Embryonic facial prominence (tissue), 1 donor: Measurements from ENCODE around the gene WDR7.

ENCODE experiments used
- DNase-seq: peaks from one replicate; pipeline ENCODE4 v3.0.0-alpha.2; 2016; ENCODE audit errors: extremely low spot score

WDR7 gene

GRCh38 chr18:56987236-56987635, 336.1 kb downstream of the WDR7 start:
- no peak for DNase-seq

DNA sequence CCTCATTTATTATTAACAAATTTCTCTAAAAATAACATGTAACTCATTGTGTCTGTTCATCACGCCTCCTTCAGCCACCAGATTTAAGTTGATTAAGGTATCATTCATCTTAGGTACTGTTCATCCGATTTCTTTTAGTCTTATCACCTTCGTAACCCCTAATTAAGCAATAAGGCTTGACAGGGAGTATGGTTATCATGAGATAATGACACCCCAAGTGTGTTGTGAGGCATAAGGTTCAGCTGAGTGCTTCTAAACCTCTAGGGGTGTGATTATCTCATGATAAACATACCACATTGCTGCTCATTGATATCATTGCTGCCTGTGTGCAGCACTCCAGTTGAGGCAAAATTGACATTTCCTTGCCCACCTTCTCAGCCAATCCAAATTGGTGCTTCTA, 336.9 kb downstream of the WDR7 start:
- no peak for DNase-seq

- no peak for DNase-seq
These were observed 339.5 kb downstream of the WDR7 start for GRCh38 chr18:56990678-56991077.

- no peak for DNase-seq
These were observed 341.6 kb downstream of the WDR7 start for GRCh38 chr18:56992777-56993176.

GRCh38 chr18:56995579-56996188, 344.5 kb downstream of the WDR7 start:
- DNase-seq, result no peak

- no peak for DNase-seq
These were observed 346.0 kb downstream of the WDR7 start for GRCh38 chr18:56997200-56997599.

DNA sequence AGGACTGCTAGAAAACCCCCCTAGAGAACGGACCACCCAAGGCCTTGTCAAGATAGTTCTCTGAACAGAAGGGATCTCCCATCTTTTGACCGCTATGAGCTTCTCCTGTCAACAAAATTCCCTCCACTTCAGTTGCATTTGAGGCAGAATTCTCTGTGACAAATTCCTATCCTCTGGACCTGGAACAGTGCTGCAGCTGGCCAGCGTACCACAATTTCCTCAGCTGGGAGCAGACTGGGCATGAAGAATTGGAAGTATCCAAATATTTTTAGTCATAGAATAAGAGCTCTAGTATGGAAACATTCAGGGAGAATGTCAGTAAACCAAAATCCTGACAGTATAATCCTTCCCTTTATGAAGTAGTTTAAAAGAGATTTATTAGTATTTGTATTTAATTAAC, 348.7 kb downstream of the WDR7 start:
- no peak for DNase-seq

DNA sequence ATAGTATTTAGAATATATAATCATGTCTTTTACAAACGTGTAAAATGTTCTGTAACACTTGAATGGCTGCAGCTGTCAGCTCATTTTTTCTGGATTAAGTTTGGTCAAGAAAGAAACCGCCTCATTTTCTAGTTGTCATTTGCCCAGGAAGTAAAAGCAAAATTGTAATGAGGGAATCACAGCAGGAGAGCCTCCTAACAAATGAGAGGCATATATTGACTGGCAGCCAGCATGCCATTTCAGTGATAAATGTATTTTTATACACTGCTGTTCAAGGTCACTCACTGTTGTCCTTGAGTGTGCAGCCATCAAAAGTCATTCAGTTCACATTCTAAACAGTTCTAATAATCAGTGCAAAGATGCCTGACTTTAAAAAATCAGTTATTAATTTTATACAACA, 351.5 kb downstream of the WDR7 start:
- DNase-seq, result no peak

DNA sequence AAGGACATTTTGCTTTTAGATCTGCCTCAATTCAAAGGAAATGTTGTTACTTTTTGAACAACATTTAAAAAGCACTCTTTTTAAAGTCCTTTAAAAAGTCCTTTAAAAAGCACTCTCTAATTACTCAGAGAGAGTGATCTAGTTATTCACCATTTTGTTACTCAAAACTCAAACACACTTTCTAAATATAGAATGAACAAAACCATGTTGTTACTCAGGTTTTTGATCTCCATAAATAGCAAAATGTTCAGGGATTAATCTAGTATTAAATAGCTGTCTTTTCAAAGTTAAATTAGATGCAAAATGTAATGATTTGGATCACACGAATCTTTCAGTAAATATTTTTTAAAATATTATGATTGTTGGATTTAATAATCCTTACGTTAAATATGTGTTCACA, 352.2 kb downstream of the WDR7 start:
- DNase-seq, result no peak

DNA sequence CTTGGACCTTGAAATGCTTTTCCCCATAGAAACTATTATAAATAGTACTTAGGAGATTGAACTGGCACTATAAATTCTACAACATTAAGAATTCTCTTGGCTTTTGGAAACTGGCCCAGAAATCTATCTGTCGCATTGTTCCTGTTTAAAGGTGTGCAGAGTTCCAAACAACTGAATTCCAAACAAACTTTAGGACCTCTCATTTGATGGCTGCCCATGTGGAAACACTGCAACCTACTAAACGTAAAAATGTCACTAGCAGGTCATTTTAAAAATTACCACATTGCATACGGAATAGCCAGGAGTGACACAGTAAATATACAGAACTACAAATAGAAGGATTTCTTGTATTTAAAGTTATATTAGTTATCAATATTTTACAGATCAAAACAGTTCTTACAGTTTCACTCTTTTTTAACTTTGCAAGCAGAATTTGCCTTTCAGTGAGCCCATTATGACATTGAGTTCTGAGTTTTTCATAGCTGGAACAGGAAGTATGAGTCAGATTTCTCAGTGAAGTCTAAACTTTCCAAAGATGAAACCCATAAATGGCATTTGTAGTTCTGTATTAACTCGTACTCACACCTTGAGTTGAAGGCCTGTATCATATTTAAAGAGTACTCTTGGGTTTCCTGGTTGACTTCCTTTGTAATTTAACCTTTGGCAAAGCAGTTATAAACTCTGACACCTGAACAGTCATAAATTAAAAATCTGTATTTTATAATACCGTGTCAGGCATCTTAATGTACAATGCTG, 353.4 kb downstream of the WDR7 start:
- DNase-seq, result no peak

- DNase-seq, result no peak
These were observed 357.0 kb downstream of the WDR7 start for GRCh38 chr18:57008001-57008686.

GRCh38 chr18:57009844-57010243, 358.7 kb downstream of the WDR7 start:
- no peak for DNase-seq

DNA sequence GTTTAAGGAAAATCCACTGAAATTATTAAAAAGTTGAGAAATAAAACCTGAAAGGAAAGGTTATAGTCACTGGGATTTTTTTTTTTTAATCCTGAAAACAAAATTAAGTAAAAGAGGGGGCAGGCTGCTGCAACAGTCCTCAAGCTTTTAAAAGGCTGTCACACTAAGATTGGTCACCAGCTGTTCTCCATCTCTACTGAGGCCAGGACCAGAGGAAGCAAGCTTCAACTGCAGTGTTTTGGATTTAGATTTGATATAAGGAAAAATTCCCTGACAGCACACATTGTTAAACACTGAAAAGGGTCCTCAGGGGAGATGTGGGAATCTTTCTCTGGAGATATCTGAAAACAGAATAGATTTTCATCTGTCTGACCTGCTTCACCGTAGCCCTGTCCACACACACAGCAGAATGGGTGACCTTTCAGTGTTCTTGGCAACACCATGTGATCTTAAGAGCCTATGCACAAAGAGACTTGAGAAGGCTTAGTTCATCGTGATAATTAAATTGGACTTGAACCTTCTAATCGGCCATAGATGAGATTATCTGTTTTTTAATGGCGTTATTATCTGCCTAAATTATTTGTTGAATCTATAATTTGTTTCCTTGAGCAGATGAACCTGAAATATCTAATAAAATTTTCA, 363.7 kb downstream of the WDR7 start:
- DNase-seq, result no peak

- DNase-seq, result no peak
These were observed 364.3 kb downstream of the WDR7 start for GRCh38 chr18:57015451-57015850.

- DNase-seq, result no peak
These were observed 367.7 kb downstream of the WDR7 start for GRCh38 chr18:57018845-57019244.

GRCh38 chr18:57022716-57023115, 371.6 kb downstream of the WDR7 start:
- no peak for DNase-seq

DNA sequence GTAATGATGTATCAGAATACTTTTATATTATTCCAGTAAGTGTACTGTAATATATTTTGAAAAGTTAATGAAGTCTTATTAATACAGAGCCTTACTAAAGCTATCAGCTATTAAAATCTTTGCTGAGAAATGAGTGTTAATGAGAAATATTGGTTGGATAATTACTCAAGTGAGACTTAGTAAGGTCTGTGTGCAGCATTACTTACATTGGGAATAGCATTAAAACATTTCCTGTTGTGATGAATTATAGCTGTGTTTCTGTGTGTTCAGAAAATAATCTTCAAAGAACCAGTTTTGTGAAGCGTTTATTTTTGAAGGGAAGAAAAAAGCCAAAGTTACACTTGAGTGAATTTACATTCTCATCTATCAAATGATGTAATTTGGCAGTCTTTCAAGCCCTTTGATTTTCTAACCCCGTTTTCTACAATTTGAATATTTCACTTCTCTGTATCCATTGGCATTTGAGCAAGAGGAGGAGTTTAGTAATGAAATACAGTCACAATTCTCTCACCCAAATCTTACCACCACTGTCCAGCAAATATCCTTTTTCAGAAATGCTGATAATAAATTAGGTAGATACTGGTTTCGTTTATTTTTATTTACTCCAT, 372.2 kb downstream of the WDR7 start:
- no peak for DNase-seq

GRCh38 chr18:57025540-57025939, 374.4 kb downstream of the WDR7 start:
- no peak for DNase-seq

DNA sequence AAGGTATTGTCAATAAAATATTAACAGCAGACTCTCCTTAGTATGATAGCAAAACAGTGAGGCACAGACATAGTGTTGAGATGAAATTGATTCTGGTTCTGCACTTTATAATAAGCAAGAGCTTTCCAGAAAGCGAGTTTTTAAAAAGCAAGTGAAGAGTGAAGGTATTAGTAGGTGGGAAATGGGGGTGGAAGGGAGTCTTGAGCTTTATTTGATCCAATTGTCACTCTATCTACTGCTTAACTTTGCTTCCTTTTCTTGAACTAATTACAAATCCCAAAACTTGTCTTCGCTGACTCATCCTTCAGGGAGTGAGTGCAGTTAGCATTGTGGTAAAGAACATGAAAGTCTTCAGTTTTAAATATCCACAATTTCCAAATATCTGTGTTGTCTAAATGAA, 375.2 kb downstream of the WDR7 start:
- DNase-seq, result no peak

DNA sequence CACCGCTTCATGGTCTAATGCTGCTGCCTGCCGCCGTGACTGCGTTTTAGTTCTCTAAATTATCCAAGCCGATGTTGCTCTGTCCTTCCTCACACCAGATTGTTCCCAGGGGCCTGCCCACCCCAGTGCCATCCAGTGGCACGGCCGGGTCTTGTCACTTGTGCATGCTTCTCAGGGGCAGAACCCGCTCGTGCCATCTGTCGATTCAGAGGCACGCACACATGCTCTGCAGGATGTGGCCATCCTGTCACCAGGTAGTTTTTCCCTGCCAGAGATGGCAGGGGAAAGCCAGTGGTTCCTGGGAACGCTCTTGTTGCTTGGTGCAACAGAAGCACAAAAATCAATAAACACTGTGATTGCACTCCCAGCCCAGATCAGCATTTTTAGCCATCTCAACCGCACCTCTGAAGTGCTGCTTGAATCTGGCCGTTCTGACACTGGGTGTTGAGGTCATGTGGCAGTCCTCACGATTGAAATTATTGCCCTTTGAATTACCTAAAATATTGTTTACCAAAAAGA, 376.1 kb downstream of the WDR7 start:
- DNase-seq, result no peak

DNA sequence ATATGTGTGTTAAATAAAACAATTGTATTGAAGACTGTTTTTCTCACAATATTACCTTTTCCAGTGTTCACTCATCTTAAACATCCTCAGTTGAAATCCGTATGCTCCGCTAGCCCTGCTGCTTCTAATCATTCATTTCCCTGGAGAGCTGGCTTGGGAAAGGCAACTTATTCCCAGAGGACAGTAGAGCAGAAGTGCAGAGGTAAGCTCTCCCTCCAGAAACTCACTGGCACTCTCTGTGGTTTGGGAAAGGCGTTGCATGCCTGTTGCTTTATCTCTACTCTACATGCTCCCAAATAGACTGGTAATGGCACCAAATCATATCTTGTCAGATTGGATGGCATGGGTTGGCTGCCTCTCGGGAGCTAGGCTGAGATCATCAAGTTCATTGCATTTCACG, 378.6 kb downstream of the WDR7 start:
- DNase-seq, result no peak

- DNase-seq, result no peak
These were observed 379.3 kb downstream of the WDR7 start for GRCh38 chr18:57030417-57030816.
